Measurements from ENCODE around the gene KCTD3. TPM values are rescaled to one million over a fixed set of nuclear protein-coding genes. Genes with fewer than 3 reads are reported as not detected.

Gene KCTD3
- total RNA-seq, 4 donors from 2014 or later, result 62.4 to 99.8 (median 82.0) TPM

DNA sequence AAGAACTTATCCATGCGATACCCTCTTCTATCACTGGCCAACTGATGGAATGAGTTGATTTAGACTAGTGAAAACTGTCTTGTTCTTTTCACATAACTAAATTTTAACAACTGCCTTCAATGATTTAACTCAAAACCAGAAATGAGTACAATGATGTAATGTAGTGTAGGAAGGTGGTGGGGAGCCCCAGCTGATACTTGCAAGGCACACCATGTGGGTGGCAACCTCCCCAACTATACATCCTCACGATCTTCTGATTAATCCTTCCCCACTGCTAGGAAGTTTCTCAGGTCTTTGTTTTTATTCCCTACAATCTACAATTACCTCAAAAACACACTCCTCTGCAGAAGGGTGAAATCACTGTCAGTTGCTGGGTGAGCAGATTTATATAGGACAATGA is 100.7 kb downstream of the KCTD3 start:
- WGBS, 2 donors, result 70 to 75% methylated on average over 2 of the region's 2 CpGs
- DNase-seq (ENCODE audit: low spot score in 2 of 2), result no peak

DNA sequence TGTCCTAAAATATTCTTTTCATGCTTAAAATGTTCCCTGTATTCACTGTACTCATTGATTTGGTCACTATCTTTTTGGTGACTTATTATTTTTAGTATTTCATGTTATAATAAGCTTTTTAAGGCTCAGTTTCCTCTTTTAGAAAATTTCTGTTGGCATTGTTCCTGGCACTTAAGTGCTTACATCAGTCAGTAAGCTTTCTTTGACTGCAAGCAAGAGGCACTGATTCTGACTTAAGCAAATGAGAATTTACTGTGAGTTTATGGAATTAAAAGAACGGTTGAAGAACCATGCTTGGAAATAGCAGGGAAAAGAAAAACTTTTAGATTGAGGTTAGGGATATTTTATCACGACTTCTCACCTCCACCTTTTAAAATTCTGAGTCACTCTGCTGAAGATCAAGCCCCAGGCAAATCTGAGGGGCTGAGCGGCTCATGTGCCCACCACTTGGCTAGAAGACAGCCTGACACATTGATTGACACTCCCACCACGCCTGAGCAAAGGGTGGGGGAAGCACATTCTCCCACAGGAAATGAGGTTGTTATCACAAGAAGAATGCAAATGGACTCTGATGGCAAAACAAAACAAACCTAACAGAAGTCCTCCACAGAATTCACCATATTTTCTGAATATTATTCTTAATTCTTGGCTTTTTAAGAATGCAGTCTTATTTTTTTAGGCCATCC is 102.8 kb downstream of the KCTD3 start:
- Histone ChIP-seq H3K27me3 (no peaks in the 10 kb centered on the region), H3K9me3 (no peaks in the 10 kb centered on the region), H3K4me3 (no peak overlapping the region), H3K36me3 (no peaks in the 10 kb centered on the region), H3K4me1 (no peaks in the 10 kb centered on the region), H3K27ac (no peak overlapping the region)
- no peak for TF ChIP-seq POLR2A (IDR thresholded peaks at IDR 0.05)
- TF ChIP-seq EP300 (IDR thresholded peaks at IDR 0.05), result no peak
- TF ChIP-seq, protein P1, sequence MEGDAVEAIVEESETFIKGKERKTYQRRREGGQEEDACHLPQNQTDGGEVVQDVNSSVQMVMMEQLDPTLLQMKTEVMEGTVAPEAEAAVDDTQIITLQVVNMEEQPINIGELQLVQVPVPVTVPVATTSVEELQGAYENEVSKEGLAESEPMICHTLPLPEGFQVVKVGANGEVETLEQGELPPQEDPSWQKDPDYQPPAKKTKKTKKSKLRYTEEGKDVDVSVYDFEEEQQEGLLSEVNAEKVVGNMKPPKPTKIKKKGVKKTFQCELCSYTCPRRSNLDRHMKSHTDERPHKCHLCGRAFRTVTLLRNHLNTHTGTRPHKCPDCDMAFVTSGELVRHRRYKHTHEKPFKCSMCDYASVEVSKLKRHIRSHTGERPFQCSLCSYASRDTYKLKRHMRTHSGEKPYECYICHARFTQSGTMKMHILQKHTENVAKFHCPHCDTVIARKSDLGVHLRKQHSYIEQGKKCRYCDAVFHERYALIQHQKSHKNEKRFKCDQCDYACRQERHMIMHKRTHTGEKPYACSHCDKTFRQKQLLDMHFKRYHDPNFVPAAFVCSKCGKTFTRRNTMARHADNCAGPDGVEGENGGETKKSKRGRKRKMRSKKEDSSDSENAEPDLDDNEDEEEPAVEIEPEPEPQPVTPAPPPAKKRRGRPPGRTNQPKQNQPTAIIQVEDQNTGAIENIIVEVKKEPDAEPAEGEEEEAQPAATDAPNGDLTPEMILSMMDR (IDR thresholded peaks at IDR 0.05), result no peak
- WGBS, 2 donors, result 23 to 31% methylated on average over 4 of the region's 4 CpGs
- DNase-seq (ENCODE audit: low spot score in 2 of 2), result no peak

More for the DNA sequence above, 100.7 kb downstream of the KCTD3 start:
- Histone ChIP-seq H3K9me3 (no peaks in the 10 kb centered on the region), H3K36me3 (no peaks in the 10 kb centered on the region), H3K27ac (no peak overlapping the region), H3K4me3 (no peak overlapping the region), H3K27me3 (no peaks in the 10 kb centered on the region), H3K4me1 (no peaks in the 10 kb centered on the region)
- no peak for TF ChIP-seq EP300 (IDR thresholded peaks at IDR 0.05)
- TF ChIP-seq POLR2A (IDR thresholded peaks at IDR 0.05), result no peak
- TF ChIP-seq, protein P1 (IDR thresholded peaks at IDR 0.05), result no peak

Small RNA genes within 50 kb of the gene (small RNA-seq; reads per million reads assigned to genes)
- gene RF00108, result not detected
